ENCODE measurements around the gene CHMP4B.

Gene CHMP4B

GRCh38 chr20:33822423-33822822 lies 11.3 kb downstream of the CHMP4B start:
- DNase-seq, result no peak

- DNase-seq, result no peak
Observed at GRCh38 chr20:33822991-33823390, 11.8 kb downstream of the CHMP4B start.

- no peak for DNase-seq
Observed at GRCh38 chr20:33824852-33825251, 13.7 kb downstream of the CHMP4B start.

- no peak for DNase-seq
Observed at GRCh38 chr20:33825340-33826269, 14.5 kb downstream of the CHMP4B start.

GRCh38 chr20:33826270-33826897 lies 15.2 kb downstream of the CHMP4B start:
- DNase-seq, result no peak

GRCh38 chr20:33827109-33827508 lies 16.0 kb downstream of the CHMP4B start:
- DNase-seq, result no peak

- DNase-seq, result no peak
Observed at GRCh38 chr20:33827634-33828325, 16.6 kb downstream of the CHMP4B start.

GRCh38 chr20:33828326-33828844 lies 17.2 kb downstream of the CHMP4B start:
- DNase-seq, result no peak

GRCh38 chr20:33828967-33829560 lies 17.9 kb downstream of the CHMP4B start:
- DNase-seq, result no peak

- DNase-seq, result no peak
Observed at GRCh38 chr20:33829636-33830035, 18.5 kb downstream of the CHMP4B start.

- no peak for DNase-seq
Observed at GRCh38 chr20:33830371-33830770, 19.2 kb downstream of the CHMP4B start.

- DNase-seq, result no peak
Observed at GRCh38 chr20:33832103-33832804, 21.1 kb downstream of the CHMP4B start.

- DNase-seq, result no peak
Observed at GRCh38 chr20:33833333-33833732, 22.2 kb downstream of the CHMP4B start.

- DNase-seq, result no peak
Observed at GRCh38 chr20:33835615-33836172, 24.5 kb downstream of the CHMP4B start.

- DNase-seq, result no peak
Observed at GRCh38 chr20:33836277-33836676, 25.1 kb downstream of the CHMP4B start.

GRCh38 chr20:33837096-33837830 lies 26.1 kb downstream of the CHMP4B start:
- no peak for DNase-seq

- no peak for DNase-seq
Observed at GRCh38 chr20:33838035-33838864, 27.1 kb downstream of the CHMP4B start.

- DNase-seq, result no peak
Observed at GRCh38 chr20:33839591-33839990, 28.4 kb downstream of the CHMP4B start.

- DNase-seq, result no peak
Observed at GRCh38 chr20:33840160-33840559, 29.0 kb downstream of the CHMP4B start.

GRCh38 chr20:33840759-33841435 lies 29.7 kb downstream of the CHMP4B start:
- no peak for DNase-seq
